Heart left ventricle (tissue), 16 donors: ENCODE data around the gene ZSWIM8. TPM values are rescaled to one million over a fixed set of nuclear protein-coding genes. Genes with fewer than 3 reads are reported as not detected.

Experiments
- ATAC-seq, 4 donors: fragments of 200-7000 bp; cut with Tn5 transposase; one replicate each; pipeline ENCODE4 v1.9.1; 2020 to 2022; ENCODE audit warnings: moderate library complexity in 4 of 4, mild to moderate bottlenecking in 3 of 4, moderate number of reproducible peaks in 1 of 4
- DNase-seq, 5 donors: peaks; one replicate each; pipeline ENCODE4 v3.0.0-alpha.2; 2020
- H3K27ac ChIP-seq, 12 donors: fragments of 200-600 bp; sonication (generic) in 4 of 12; one replicate each; pipeline versions ENCODE4 v1.5.0 to v1.8.0; 2016 to 2022; ENCODE audit warnings: mild to moderate bottlenecking in 2 of 12
- H3K27me3 ChIP-seq, 9 donors: fragments of 200-600 bp; sonication (generic) in 2 of 9; one replicate each; pipeline versions ENCODE4 v1.5.1 to v1.8.0; 2016 to 2022; ENCODE audit warnings: mild to moderate bottlenecking in 3 of 9
- H3K36me3 ChIP-seq, 9 donors: fragments of 200-600 bp; sonication (generic) in 2 of 9; one replicate each; pipeline versions ENCODE4 v1.5.0 to v1.8.0; 2018 to 2022; ENCODE audit warnings: mild to moderate bottlenecking in 2 of 9
- H3K4me1 ChIP-seq, 12 donors: fragments of 200-600 bp; sonication (generic) in 4 of 12; one replicate each; pipeline versions ENCODE4 v1.5.0 to v1.8.0; 2016 to 2022; ENCODE audit warnings: mild to moderate bottlenecking in 3 of 12
- H3K4me3 ChIP-seq, 12 donors: fragments of 200-600 bp; sonication (generic) in 4 of 12; one replicate each; pipeline versions ENCODE4 v1.5.0 to v1.8.0; 2017 to 2022; ENCODE audit warnings: mild to moderate bottlenecking in 9 of 12, moderate library complexity in 4 of 12
- H3K9me3 ChIP-seq, 12 donors: fragments of 200-600 bp; sonication (generic) in 4 of 12; one replicate each; pipeline versions ENCODE4 v1.5.0 to v1.8.0; 2016 to 2022; ENCODE audit warnings: mild to moderate bottlenecking in 1 of 12
- POLR2A ChIP-seq, 2 donors: fragments of 450-650 bp; IDR thresholded peaks; one replicate each; pipeline ENCODE4 v1.6.1; 2017; ENCODE audit warnings: antibody characterized with exemption in 2 of 2, mild to moderate bottlenecking in 2 of 2, moderate library complexity in 2 of 2
- WGBS, 4 donors: extraction: QIAGEN DNeasy Blood & Tissue Kit in 2 of 4; methylation state at CpG; one replicate each; pipeline versions ENCODE4 v1.1.5 to v1.1.7; 2013 to 2018; 5-methylcytosine and 5-hydroxymethylcytosine counted together
- intact Hi-C, 10 donors: fragments of 100-400 bp; cut with DNase I; formaldehyde crosslinking; loops; one replicate each; pipeline versions ENCODE4 v1.11.1 to v1.14.2; 2022
- polyA plus RNA-seq, 2 donors: library from polyadenylated mRNA; stranded (reverse); fragments of 200-250 nt; gene quantifications; one replicate each; pipeline ENCODE4 v1.2.3, GENCODE V29; 2013
- total RNA-seq, 9 donors: library from RNA; depleted of rRNA in 2 of 9; stranded (reverse); fragments of >200 nt in 2 of 9; fragmentation: NEBNext Ultra II Directional in 3 of 9; extraction: Animal tissue kit (Norgen Biotek cat#: 25700) in 3 of 9; gene quantifications; one replicate each; pipeline versions ENCODE4 v1.1.0 to v1.2.4, GENCODE V29; 2016 to 2023
- TF ChIP-seq, protein P1 (sequence below), 12 donors: fragments of 200-600 bp; sonication (generic) in 4 of 12; IDR thresholded peaks; one replicate each; pipeline versions ENCODE4 v1.5.0 to v1.8.0; 2018 to 2022; ENCODE audit warnings: antibody characterized with exemption in 12 of 12, mild to moderate bottlenecking in 5 of 12
- donor health status: ischemic (EF 13 %, LVEDD 7.1; RV severe dilation, severe dysfunction).
- donor health status: healthy with polysubstance abuse.
- donor health status: DM: no; HTN: yes; CAD: no.
- donor health status: DM: no; HTN: no; CAD: no.
- donor health status: ischemic (EF 25% LVEDD 6.9; RV normal size, moderate dysfunction).
- donor health status: ischemic (EF 25% LVEDD 5.7; RV mildly dilated, moderate dysfunction).
- donor health status: healthy.
- donor health status: DM: yes; HTN: yes; CAD: no.
- donor health status: ischemic (EF 35%, LVEDD 5.7; RV mildly dilated, moderate dysfunction).
- donor health status: nonischemic (EF 11% LVEDD 7.7; RV severe dilation, severe dysfunction).
- donor health status: DM: yes; HTN: yes; CAD: no.
- donor health status: PGD.
- donor health status: ischemic (EF 29% LVEDD 5.4; RV normal size, mild dysfunction).
- donor health status: nonischemic (EF 23%, LVEDD 6.1; RV moderate dilation, normal function).

ZSWIM8 gene
- total and polyA plus RNA-seq, 11 donors, result 37.6 to 69.7 (median 58.0) TPM

DNA sequence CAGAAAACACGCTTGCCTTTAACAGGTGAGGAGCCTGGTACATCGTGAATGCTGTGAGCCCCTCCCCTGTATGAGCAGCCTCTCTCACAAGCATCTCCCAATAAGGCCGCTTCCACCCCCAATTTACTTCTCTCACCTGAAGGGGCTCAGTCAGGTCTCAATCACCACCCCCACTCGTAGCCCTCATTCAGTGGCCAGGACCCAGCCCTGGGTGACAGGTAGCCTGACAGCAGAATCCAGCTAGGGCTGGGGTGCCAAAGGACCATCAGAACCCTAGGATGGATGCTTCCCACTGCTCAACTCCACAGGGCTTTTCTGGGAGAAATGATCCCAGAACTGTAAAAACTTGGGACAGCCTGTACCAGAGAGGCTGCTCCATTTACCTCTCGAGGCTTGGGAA is 32.4 kb downstream of the ZSWIM8 start:
- WGBS, 4 donors, result 88 to 97% (median 93%) methylated on average over 5 of the region's 5 CpGs
- intact Hi-C loops, result no loop called here
- H3K27ac ChIP-seq, result peak overlapping the region in 2 of 12 donors; percentile 6 to 24

DNA sequence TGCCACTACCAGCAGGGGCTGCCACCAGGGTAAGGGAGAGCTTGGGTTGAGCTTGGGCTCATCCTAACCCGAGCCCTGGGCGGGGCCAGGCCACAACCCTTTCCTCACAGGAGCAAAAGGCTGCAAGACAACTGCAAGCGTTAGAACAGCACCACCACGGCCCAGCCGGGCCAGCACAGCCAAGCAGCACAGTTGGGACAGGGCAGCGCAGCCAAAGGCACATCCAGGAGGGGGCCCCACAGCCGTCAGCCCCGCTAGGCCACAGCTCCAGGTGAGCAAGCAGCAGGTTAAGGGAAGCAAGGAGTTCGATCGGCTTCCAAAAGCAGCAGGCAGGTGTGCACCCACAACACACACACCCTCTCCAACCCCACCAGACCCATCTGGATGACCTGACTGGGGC is 33.0 kb downstream of the ZSWIM8 start:
- peaks cover 0 to 52% (median 1%) of the 10 kb centered on the region in 12 donors for H3K4me1 ChIP-seq
- TF ChIP-seq POLR2A (IDR thresholded peaks at IDR 0.05), result no peak
- TF ChIP-seq, protein P1, sequence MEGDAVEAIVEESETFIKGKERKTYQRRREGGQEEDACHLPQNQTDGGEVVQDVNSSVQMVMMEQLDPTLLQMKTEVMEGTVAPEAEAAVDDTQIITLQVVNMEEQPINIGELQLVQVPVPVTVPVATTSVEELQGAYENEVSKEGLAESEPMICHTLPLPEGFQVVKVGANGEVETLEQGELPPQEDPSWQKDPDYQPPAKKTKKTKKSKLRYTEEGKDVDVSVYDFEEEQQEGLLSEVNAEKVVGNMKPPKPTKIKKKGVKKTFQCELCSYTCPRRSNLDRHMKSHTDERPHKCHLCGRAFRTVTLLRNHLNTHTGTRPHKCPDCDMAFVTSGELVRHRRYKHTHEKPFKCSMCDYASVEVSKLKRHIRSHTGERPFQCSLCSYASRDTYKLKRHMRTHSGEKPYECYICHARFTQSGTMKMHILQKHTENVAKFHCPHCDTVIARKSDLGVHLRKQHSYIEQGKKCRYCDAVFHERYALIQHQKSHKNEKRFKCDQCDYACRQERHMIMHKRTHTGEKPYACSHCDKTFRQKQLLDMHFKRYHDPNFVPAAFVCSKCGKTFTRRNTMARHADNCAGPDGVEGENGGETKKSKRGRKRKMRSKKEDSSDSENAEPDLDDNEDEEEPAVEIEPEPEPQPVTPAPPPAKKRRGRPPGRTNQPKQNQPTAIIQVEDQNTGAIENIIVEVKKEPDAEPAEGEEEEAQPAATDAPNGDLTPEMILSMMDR (IDR thresholded peaks at IDR 0.05), result no peak
- no peak overlapping the region for H3K4me3 ChIP-seq
- H3K27me3 ChIP-seq, result no peaks in the 10 kb centered on the region
- H3K36me3 ChIP-seq, result peaks cover 0 to 56% (median 36%) of the 10 kb centered on the region in 9 donors
- H3K27ac ChIP-seq, result peak overlapping the region in 2 of 12 donors; percentile 6 to 24
- no peak for DNase-seq
- intact Hi-C loops, result no loop called here
- 86 to 96% (median 89%) methylated on average over 5 to 10 of the region's 10 CpGs for WGBS, 4 donors
- no peaks in the 10 kb centered on the region for H3K9me3 ChIP-seq
- no peak for ATAC-seq

More for the DNA sequence above, 32.4 kb downstream of the ZSWIM8 start:
- ATAC-seq (no peak), DNase-seq (no peak)
- TF ChIP-seq POLR2A (IDR thresholded peaks at IDR 0.05), result no peak
- TF ChIP-seq, protein P1 (IDR thresholded peaks at IDR 0.05), result no peak
- Histone ChIP-seq H3K4me3 (no peak overlapping the region), H3K36me3 (peaks cover 0 to 53% (median 33%) of the 10 kb centered on the region in 9 donors), H3K9me3 (no peaks in the 10 kb centered on the region), H3K4me1 (peaks cover 0 to 52% (median 1%) of the 10 kb centered on the region in 12 donors), H3K27me3 (no peaks in the 10 kb centered on the region)

DNA sequence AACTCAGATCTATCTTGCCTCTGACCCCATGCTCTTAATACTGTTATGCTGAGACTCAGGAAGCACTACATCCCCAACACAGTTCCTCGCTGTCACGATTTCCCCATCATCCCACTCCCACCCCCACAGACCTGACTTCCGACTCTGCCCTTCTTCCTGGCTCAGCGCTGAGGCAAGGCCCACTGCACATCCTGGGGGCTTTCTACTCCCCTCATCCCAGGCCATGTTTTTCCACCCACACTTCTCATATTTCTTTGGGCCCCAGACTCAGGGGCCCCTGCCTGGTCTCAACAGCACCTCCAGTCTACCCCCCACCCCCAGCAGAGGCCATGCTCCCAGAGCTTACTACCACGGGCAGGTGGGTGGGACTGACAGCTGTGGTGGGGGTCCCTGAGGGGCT is 33.7 kb downstream of the ZSWIM8 start:
- Histone ChIP-seq H3K4me3 (no peak overlapping the region), H3K27ac (peak overlapping the region in 3 of 12 donors; percentile 14 to 31 (median 15)), H3K27me3 (no peaks in the 10 kb centered on the region), H3K4me1 (peaks cover 0 to 52% (median 1%) of the 10 kb centered on the region in 12 donors), H3K9me3 (no peaks in the 10 kb centered on the region), H3K36me3 (peaks cover 0 to 56% (median 40%) of the 10 kb centered on the region in 9 donors)
- 70 to 80% (median 73%) methylated on average over 5 of the region's 5 CpGs for WGBS, 4 donors
- intact Hi-C loops, result no loop called here
- TF ChIP-seq, protein P1 (IDR thresholded peaks at IDR 0.05), result no peak
- TF ChIP-seq POLR2A (IDR thresholded peaks at IDR 0.05), result no peak
- ATAC-seq (no peak), DNase-seq (no peak)

DNA sequence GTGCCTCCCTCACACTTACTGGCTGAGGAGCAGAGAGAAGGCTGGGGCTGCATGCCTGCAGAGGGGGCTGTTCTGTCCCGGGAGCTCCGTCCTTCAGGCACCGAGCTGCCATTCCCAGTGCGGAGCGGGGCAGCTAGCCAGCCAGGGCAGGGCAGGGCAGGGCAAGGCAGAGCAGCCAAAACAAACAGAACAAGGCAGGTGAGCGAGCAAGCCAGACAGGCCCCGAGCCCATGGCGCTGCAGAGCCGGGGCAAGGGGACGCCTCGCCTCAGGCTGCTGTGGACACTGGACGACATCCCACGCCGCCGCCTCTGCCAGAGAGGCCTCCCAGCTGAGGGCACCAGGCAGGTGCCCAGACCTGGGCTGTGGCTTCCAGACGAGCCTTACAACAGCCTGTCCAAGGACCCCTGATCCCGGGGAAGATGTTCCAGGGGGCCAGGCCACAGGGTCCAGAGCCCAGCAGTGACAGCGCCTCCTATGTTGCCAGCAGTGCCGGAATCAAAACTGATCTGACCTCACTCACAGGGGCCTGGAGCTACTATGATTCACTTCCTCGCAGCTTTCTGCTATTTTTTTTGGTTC is 34.2 kb downstream of the ZSWIM8 start:
- 73 to 87% (median 83%) methylated on average over 18 to 20 of the region's 20 CpGs for WGBS, 4 donors

More for the DNA sequence above, 34.2 kb downstream of the ZSWIM8 start:
- H3K9me3 ChIP-seq, result no peaks in the 10 kb centered on the region
- intact Hi-C loops, result no loop called here
- H3K4me3 ChIP-seq, result no peak overlapping the region
- DNase-seq (peak in 2 of 5 donors; percentile 49 to 55), ATAC-seq (peak; percentile 23 to 59 (median 42))
- TF ChIP-seq POLR2A (IDR thresholded peaks at IDR 0.05), result no peak
- TF ChIP-seq, protein P1 (IDR thresholded peaks at IDR 0.05), result peak in 2 of 12 donors; percentile 8 to 16
- peak overlapping the region in 4 of 12 donors; percentile 4 to 31 (median 14) for H3K27ac ChIP-seq
- H3K4me1 ChIP-seq, result peaks cover 0 to 52% (median 1%) of the 10 kb centered on the region in 12 donors
- no peaks in the 10 kb centered on the region for H3K27me3 ChIP-seq
- H3K36me3 ChIP-seq, result peaks cover 0 to 56% (median 40%) of the 10 kb centered on the region in 9 donors
